HEK293 (cell line): Measurements from ENCODE around the gene MARCOL.

Experiments
- CTCF ChIA-PET: fragments of 350-600 bp; formaldehyde crosslinking; extraction: SDS; loops from one replicate; lab custom pipeline; 2021; ENCODE audit warnings: antibody characterized with exemption; lab: Yijun Ruan, JAX
- POLR2A ChIA-PET: fragments of 300-600 bp; formaldehyde crosslinking; extraction: SDS; loops from one replicate; lab custom pipeline; 2020; ENCODE audit warnings: antibody characterized with exemption, inconsistent platforms; lab: Yijun Ruan, JAX
- H3K27ac ChIP-seq: fragments of 200-500 bp; sonication (Bioruptor generic); 2 replicates; pipeline ENCODE4 v1.5.1; 2014; ENCODE audit warnings: low read depth, low read length, control low read depth, inconsistent platforms; ENCODE audit errors: extremely low read depth
- H3K36me3 ChIP-seq, 2 experiments: fragments of 200-500 bp in 1 of 2; sonication (Bioruptor generic) in 1 of 2; 1 replicate in 1 of 2; 2 replicates in 1 of 2; pipeline ENCODE4 v1.5.1; 2014 to 2017; ENCODE audit warnings: inconsistent platforms in 2 of 2, low read length in 2 of 2; ENCODE audit not compliant: control insufficient read depth in 2 of 2, insufficient read depth in 1 of 2
- H3K4me1 ChIP-seq: fragments of 200-500 bp; sonication (Bioruptor generic); 2 replicates; pipeline ENCODE4 v1.5.1; 2014; ENCODE audit warnings: mild to moderate bottlenecking, low read length, inconsistent platforms; ENCODE audit not compliant: control insufficient read depth, insufficient read depth
- H3K4me3 ChIP-seq: 2 replicates; pipeline ENCODE4 v1.5.1; 2011; ENCODE audit warnings: low read depth, mild to moderate bottlenecking, control low read depth, low read length, moderate library complexity
- H3K9me3 ChIP-seq: fragments of 200-500 bp; sonication (Bioruptor generic); 2 replicates; pipeline ENCODE4 v1.5.1; 2014; ENCODE audit warnings: low read depth, low read length, inconsistent platforms; ENCODE audit not compliant: control insufficient read depth, insufficient read depth
- BCL11B ChIP-seq: fragments of 450-650 bp; formaldehyde crosslinking; IDR thresholded peaks from 2 replicates; pipeline ENCODE4 v1.5.1; 2016; ENCODE audit warnings: low read depth, missing biosample characterization, missing genetic modification characterization
- EGR2 ChIP-seq: fragments of 450-650 bp; formaldehyde crosslinking; IDR thresholded peaks from 2 replicates; pipeline ENCODE4 v1.5.1; 2016; ENCODE audit warnings: low read depth, missing biosample characterization, missing genetic modification characterization
- GLIS1 ChIP-seq: fragments of 450-650 bp; formaldehyde crosslinking; IDR thresholded peaks from 2 replicates; pipeline ENCODE4 v1.5.1; 2016; ENCODE audit warnings: missing biosample characterization, missing genetic modification characterization
- GLIS2 ChIP-seq: fragments of 450-650 bp; formaldehyde crosslinking; IDR thresholded peaks from 2 replicates; pipeline ENCODE4 v1.5.1; 2016; ENCODE audit warnings: missing biosample characterization, missing genetic modification characterization
- HOXC10 ChIP-seq: sonication (generic); formaldehyde crosslinking; IDR thresholded peaks from 2 replicates; pipeline ENCODE4 v1.8.1; 2023; ENCODE audit warnings: mild to moderate bottlenecking, missing genetic modification reagents
- RBAK ChIP-seq: fragments of 450-650 bp; formaldehyde crosslinking; IDR thresholded peaks from 2 replicates; pipeline ENCODE4 v1.5.1; 2016; ENCODE audit warnings: missing biosample characterization, missing genetic modification characterization
- ZBTB20 ChIP-seq: fragments of 450-650 bp; formaldehyde crosslinking; IDR thresholded peaks from 2 replicates; pipeline ENCODE4 v1.5.1; 2016; ENCODE audit warnings: missing biosample characterization, missing genetic modification characterization
- ZBTB8A ChIP-seq: fragments of 450-650 bp; formaldehyde crosslinking; IDR thresholded peaks from 2 replicates; pipeline ENCODE4 v1.5.1; 2016; ENCODE audit warnings: missing biosample characterization, missing genetic modification characterization
- ZNF157 ChIP-seq: fragments of 450-650 bp; formaldehyde crosslinking; IDR thresholded peaks from 2 replicates; pipeline ENCODE4 v1.5.1; 2016; ENCODE audit warnings: missing biosample characterization, missing genetic modification characterization
- ZNF175 ChIP-seq: fragments of 450-650 bp; formaldehyde crosslinking; IDR thresholded peaks from 2 replicates; pipeline ENCODE4 v1.5.1; 2016; ENCODE audit warnings: missing biosample characterization, missing genetic modification characterization
- ZNF19 ChIP-seq: fragments of 450-650 bp; formaldehyde crosslinking; IDR thresholded peaks from 2 replicates; pipeline ENCODE4; 2016; ENCODE audit warnings: missing biosample characterization, missing genetic modification characterization, low read depth
- ZNF223 ChIP-seq: fragments of 450-650 bp; formaldehyde crosslinking; IDR thresholded peaks from 2 replicates; pipeline ENCODE4 v1.5.1; 2016; ENCODE audit warnings: missing biosample characterization, missing genetic modification characterization
- ZNF433 ChIP-seq: fragments of 450-650 bp; formaldehyde crosslinking; IDR thresholded peaks from 2 replicates; pipeline ENCODE4 v1.5.1; 2016; ENCODE audit warnings: missing biosample characterization, missing genetic modification characterization, low read depth
- ZNF529 ChIP-seq: fragments of 450-650 bp; formaldehyde crosslinking; IDR thresholded peaks from 2 replicates; pipeline ENCODE4 v1.5.1; 2017; ENCODE audit warnings: missing genetic modification characterization, missing biosample characterization; ENCODE audit not compliant: insufficient replicate concordance
- ZNF596 ChIP-seq: fragments of 450-650 bp; IDR thresholded peaks from 2 replicates; pipeline ENCODE4 v1.5.0; 2018; ENCODE audit warnings: missing biosample characterization, mild to moderate bottlenecking, missing genetic modification characterization, moderate library complexity
- ZNF660 ChIP-seq: fragments of 450-650 bp; IDR thresholded peaks from 2 replicates; pipeline ENCODE4 v1.5.1; 2018; ENCODE audit warnings: missing biosample characterization, mild to moderate bottlenecking, missing genetic modification characterization
- ZNF677 ChIP-seq: fragments of 450-650 bp; IDR thresholded peaks from 2 replicates; pipeline ENCODE4 v1.5.0; 2018; ENCODE audit warnings: missing biosample characterization, mild to moderate bottlenecking, missing genetic modification characterization, moderate library complexity
- ZNF747 ChIP-seq: fragments of 450-650 bp; formaldehyde crosslinking; IDR thresholded peaks from 2 replicates; pipeline ENCODE4 v1.5.1; 2016; ENCODE audit warnings: missing biosample characterization, missing genetic modification characterization
- ZNF785 ChIP-seq: fragments of 450-650 bp; formaldehyde crosslinking; IDR thresholded peaks from 2 replicates; pipeline ENCODE4 v1.5.1; 2016; ENCODE audit warnings: missing biosample characterization, missing genetic modification characterization
- ZNF830 ChIP-seq: fragments of 450-650 bp; IDR thresholded peaks from 2 replicates; pipeline ENCODE4 v1.5.0; 2018; ENCODE audit warnings: missing biosample characterization, missing genetic modification characterization, low read depth, mild to moderate bottlenecking, moderate library complexity
- TF ChIP-seq, protein P1 (sequence below): fragments of 450-650 bp; formaldehyde crosslinking; IDR thresholded peaks from 2 replicates; pipeline ENCODE4 v1.5.1; 2016; ENCODE audit warnings: missing biosample characterization, missing genetic modification characterization
- TF ChIP-seq, protein P2 (sequence below): fragments of 450-650 bp; formaldehyde crosslinking; IDR thresholded peaks from 2 replicates; pipeline ENCODE4 v1.5.1; 2016; ENCODE audit warnings: missing biosample characterization, missing genetic modification characterization
- TF ChIP-seq, protein P3 (sequence below): fragments of 450-650 bp; formaldehyde crosslinking; IDR thresholded peaks from 2 replicates; pipeline ENCODE4 v1.5.1; 2016; ENCODE audit warnings: missing biosample characterization, missing genetic modification characterization
- TF ChIP-seq, protein P4 (sequence below): fragments of 450-650 bp; formaldehyde crosslinking; IDR thresholded peaks from 2 replicates; pipeline ENCODE4 v1.5.1; 2016; ENCODE audit warnings: missing biosample characterization, missing genetic modification characterization
- TF ChIP-seq, protein P5 (sequence below): fragments of 450-650 bp; IDR thresholded peaks from 2 replicates; pipeline ENCODE4 v1.5.1; 2018; ENCODE audit warnings: missing biosample characterization, missing genetic modification characterization

Gene MARCOL

DNA sequence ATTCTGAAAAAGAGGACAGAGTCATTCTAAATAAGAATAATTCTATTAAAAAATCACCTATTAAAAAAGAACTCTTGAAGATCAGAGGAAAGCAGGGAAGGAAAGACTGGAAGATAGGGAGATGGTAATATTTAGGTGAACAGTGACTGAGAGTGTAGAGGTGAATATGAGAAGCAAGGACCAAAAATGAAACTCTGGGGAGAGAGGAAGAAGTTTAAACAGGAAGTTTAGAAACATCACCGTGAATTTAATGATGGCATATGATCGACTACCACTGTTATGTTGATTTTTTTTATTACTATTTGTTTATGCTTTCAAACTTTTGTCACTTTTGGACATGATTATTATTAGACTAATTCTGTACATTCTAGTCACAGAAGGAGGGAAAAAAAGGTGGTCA, 37.2 kb upstream of the MARCOL start (continued):
- TF ChIP-seq, protein P1, sequence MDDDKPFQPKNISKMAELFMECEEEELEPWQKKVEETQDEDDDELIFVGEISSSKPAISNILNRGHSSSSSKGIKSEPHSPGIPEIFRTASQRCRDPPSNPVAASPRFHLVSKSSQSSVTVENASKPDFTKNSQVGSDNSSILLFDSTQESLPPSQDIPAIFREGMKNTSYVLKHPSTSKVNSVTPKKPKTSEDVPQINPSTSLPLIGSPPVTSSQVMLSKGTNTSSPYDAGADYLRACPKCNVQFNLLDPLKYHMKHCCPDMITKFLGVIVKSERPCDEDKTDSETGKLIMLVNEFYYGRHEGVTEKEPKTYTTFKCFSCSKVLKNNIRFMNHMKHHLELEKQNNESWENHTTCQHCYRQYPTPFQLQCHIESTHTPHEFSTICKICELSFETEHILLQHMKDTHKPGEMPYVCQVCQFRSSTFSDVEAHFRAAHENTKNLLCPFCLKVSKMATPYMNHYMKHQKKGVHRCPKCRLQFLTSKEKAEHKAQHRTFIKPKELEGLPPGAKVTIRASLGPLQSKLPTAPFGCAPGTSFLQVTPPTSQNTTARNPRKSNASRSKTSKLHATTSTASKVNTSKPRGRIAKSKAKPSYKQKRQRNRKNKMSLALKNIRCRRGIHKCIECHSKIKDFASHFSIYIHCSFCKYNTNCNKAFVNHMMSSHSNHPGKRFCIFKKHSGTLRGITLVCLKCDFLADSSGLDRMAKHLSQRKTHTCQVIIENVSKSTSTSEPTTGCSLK (tag by site-specific recombination) = no peak
- no peak for TF ChIP-seq ZNF433 (tag by site-specific recombination)
- TF ChIP-seq ZNF223 (tag by site-specific recombination) = no peak
- no peak for TF ChIP-seq ZNF19
- TF ChIP-seq, protein P2, sequence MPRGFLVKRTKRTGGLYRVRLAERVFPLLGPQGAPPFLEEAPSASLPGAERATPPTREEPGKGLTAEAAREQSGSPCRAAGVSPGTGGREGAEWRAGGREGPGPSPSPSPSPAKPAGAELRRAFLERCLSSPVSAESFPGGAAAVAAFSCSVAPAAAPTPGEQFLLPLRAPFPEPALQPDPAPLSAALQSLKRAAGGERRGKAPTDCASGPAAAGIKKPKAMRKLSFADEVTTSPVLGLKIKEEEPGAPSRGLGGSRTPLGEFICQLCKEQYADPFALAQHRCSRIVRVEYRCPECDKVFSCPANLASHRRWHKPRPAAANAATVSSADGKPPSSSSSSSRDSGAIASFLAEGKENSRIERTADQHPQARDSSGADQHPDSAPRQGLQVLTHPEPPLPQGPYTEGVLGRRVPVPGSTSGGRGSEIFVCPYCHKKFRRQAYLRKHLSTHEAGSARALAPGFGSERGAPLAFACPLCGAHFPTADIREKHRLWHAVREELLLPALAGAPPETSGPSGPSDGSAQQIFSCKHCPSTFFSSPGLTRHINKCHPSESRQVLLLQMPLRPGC (tag by site-specific recombination) = no peak
- TF ChIP-seq ZNF785 (tag by site-specific recombination) = no peak
- TF ChIP-seq ZNF175 (tag by site-specific recombination) = no peak
- TF ChIP-seq GLIS1 (tag by site-specific recombination) = no peak
- no peak for TF ChIP-seq RBAK (tag by site-specific recombination)
- TF ChIP-seq ZNF660 (tag by site-specific recombination) = no peak
- no peak for TF ChIP-seq HOXC10 (CRISPR knock-in tag)
- no peak for TF ChIP-seq ZNF529 (tag by site-specific recombination)

DNA sequence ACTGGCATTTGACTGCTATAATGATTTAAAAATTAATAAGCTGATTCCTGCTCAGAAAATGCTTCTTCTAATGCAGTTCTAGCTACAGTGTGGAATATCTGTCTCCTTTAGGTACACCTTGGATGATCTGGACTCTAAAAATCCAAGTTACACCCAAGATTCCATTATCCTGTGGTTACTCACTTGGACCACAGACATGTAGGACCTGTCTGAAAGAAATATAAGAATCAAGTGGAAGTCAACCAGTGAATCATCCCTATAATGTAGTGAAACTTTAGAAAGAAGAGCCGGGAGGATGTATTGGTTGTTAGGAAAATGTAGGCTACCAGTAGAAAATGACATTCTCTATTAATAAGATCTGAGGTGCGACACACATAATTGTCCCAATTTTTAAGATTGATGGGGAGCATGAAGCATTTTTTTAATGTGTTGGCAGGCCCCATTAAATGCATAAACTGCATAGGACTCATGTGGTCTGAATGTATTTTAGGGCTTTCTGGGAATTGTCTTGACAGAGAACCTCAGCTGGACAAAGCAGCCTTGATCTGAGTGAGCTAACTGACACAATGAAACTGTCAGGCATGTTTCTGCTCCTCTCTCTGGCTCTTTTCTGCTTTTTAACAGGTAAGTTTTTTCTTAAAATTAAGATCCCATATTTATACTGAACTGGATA, 35.7 kb upstream of the MARCOL start, which contains the start of gene SPINK6:
Gene SPINK6, plus strand, starts transcription at position 512 of the 673 bp plus-strand sequence. Its CDS starts 55 bp downstream, at position 567.
- POLR2A ChIA-PET = no interaction called here
- CTCF ChIA-PET = no interaction called here

More for the DNA sequence above, 35.7 kb upstream of the MARCOL start, which contains the start of gene SPINK6:
- no peak for TF ChIP-seq ZNF747 (tag by site-specific recombination)
- TF ChIP-seq ZNF677 (tag by site-specific recombination) = no peak
- no peak for TF ChIP-seq ZBTB20 (tag by site-specific recombination)
- TF ChIP-seq ZNF830 = no peak
- TF ChIP-seq ZBTB8A (tag by site-specific recombination) = no peak
- TF ChIP-seq EGR2 (tag by site-specific recombination) = no peak
- no peak for TF ChIP-seq ZNF596 (tag by site-specific recombination)
- TF ChIP-seq BCL11B (tag by site-specific recombination) = no peak
- TF ChIP-seq, protein P3, sequence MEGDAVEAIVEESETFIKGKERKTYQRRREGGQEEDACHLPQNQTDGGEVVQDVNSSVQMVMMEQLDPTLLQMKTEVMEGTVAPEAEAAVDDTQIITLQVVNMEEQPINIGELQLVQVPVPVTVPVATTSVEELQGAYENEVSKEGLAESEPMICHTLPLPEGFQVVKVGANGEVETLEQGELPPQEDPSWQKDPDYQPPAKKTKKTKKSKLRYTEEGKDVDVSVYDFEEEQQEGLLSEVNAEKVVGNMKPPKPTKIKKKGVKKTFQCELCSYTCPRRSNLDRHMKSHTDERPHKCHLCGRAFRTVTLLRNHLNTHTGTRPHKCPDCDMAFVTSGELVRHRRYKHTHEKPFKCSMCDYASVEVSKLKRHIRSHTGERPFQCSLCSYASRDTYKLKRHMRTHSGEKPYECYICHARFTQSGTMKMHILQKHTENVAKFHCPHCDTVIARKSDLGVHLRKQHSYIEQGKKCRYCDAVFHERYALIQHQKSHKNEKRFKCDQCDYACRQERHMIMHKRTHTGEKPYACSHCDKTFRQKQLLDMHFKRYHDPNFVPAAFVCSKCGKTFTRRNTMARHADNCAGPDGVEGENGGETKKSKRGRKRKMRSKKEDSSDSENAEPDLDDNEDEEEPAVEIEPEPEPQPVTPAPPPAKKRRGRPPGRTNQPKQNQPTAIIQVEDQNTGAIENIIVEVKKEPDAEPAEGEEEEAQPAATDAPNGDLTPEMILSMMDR = no peak
- TF ChIP-seq GLIS2 = no peak
- TF ChIP-seq, protein P4, sequence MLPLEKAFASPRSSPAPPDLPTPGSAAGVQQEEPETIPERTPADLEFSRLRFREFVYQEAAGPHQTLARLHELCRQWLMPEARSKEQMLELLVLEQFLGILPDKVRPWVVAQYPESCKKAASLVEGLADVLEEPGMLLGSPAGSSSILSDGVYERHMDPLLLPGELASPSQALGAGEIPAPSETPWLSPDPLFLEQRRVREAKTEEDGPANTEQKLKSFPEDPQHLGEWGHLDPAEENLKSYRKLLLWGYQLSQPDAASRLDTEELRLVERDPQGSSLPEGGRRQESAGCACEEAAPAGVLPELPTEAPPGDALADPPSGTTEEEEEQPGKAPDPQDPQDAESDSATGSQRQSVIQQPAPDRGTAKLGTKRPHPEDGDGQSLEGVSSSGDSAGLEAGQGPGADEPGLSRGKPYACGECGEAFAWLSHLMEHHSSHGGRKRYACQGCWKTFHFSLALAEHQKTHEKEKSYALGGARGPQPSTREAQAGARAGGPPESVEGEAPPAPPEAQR (tag by site-specific recombination) = no peak
- TF ChIP-seq, protein P5, sequence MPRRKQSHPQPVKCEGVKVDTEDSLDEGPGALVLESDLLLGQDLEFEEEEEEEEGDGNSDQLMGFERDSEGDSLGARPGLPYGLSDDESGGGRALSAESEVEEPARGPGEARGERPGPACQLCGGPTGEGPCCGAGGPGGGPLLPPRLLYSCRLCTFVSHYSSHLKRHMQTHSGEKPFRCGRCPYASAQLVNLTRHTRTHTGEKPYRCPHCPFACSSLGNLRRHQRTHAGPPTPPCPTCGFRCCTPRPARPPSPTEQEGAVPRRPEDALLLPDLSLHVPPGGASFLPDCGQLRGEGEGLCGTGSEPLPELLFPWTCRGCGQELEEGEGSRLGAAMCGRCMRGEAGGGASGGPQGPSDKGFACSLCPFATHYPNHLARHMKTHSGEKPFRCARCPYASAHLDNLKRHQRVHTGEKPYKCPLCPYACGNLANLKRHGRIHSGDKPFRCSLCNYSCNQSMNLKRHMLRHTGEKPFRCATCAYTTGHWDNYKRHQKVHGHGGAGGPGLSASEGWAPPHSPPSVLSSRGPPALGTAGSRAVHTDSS = no peak
- TF ChIP-seq ZNF157 (tag by site-specific recombination) = no peak
- no peaks in the 10 kb centered on the region for H3K9me3 ChIP-seq
- no peaks in the 10 kb centered on the region for H3K4me1 ChIP-seq
- no peak within 1 kb of the TSS for H3K4me3 ChIP-seq
- H3K27ac ChIP-seq = no peak within 1 kb of the TSS
- H3K36me3 ChIP-seq = no peaks in the 10 kb centered on the region
